Subcutaneous abdominal adipose tissue (tissue), 5 donors: ENCODE results near the gene SLC6A17.
A peak's percentile ranks its signal among the peaks of the same experiment; 100 is the strongest.

Experiments
- H3K27ac ChIP-seq: one replicate; pipeline ENCODE4 v1.7.0; 2013; ENCODE audit warnings: low read depth, mild to moderate bottlenecking, inconsistent platforms, low read length, moderate library complexity
- H3K27me3 ChIP-seq, 5 donors: one replicate each; pipeline ENCODE4 v1.7.0; 2013; ENCODE audit warnings: low read length in 5 of 5, inconsistent platforms in 1 of 5; ENCODE audit not compliant: control insufficient read depth in 5 of 5, insufficient read depth in 4 of 5
- H3K36me3 ChIP-seq, 5 donors: one replicate each; pipeline ENCODE4 v1.7.0; 2013; ENCODE audit warnings: low read length in 5 of 5; ENCODE audit not compliant: control insufficient read depth in 5 of 5, insufficient read depth in 5 of 5
- H3K4me1 ChIP-seq, 5 donors: one replicate each; pipeline ENCODE4 v1.7.0; 2013; ENCODE audit warnings: low read length in 5 of 5, mild to moderate bottlenecking in 3 of 5, moderate library complexity in 1 of 5; ENCODE audit not compliant: control insufficient read depth in 5 of 5, insufficient read depth in 5 of 5
- H3K4me3 ChIP-seq, 5 donors: one replicate each; pipeline ENCODE4 v1.7.0; 2013; ENCODE audit warnings: low read length in 5 of 5, low read depth in 1 of 5
- H3K9ac ChIP-seq, 5 donors: one replicate each; pipeline ENCODE4 v1.7.0; 2013; ENCODE audit warnings: low read length in 5 of 5, mild to moderate bottlenecking in 4 of 5, moderate library complexity in 3 of 5
- H3K9me3 ChIP-seq, 5 donors: one replicate each; pipeline ENCODE4 v1.7.0; 2013; ENCODE audit warnings: low read length in 5 of 5; ENCODE audit not compliant: control insufficient read depth in 5 of 5
- donor health status: healthy.
- donor health status: healthy.
- donor health status: healthy.
- donor health status: healthy.
- donor health status: healthy.

Gene SLC6A17

DNA sequence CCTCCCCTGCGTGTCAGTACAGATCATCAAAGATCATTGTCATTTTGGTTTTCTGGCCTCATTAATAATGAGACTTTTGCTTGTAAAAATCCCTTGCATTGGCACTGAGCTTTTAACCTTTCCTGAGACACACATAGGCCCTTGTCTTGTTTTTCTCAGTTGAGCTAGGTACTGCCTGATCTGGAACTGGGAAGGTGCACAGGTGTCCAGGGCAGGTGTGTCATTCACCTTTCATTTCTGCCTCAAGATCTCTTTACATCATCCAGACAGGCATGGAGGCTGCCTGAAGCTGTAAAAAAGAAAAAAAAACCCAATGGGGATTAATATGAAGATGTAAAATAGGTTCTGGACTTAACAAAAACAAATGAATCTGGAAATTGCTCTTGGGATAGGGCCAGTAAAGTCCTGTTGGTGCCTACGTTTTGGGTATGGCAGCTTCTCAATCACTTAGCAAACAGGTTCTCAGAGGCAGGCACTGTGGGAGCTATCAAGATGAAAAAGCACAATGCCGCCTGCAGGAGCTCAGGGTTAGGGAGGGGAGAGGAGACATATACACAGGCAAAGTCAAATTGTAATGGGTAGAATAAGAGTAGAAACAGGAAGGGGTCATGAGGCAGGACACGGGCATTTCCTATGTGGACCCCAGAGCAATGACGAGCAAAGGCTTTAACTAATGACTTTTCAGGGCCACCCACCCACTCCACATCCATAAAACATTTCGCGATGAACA lies 58.8 kb downstream of the SLC6A17 start:
- H3K4me3 ChIP-seq, result peak overlapping the region; percentile 54 to 75 (median 69)
- H3K9me3 ChIP-seq, result no peaks in the 10 kb centered on the region
- H3K27ac ChIP-seq, result peak overlapping the region; percentile 67
- H3K9ac ChIP-seq, result peak overlapping the region in 4 of 5 donors; percentile 16 to 83 (median 52)
- H3K4me1 ChIP-seq, result peaks cover 0 to 41% (median 35%) of the 10 kb centered on the region in 5 donors
- no peaks in the 10 kb centered on the region for H3K36me3 ChIP-seq
- H3K27me3 ChIP-seq, result peaks cover 0 to 4% (median 0%) of the 10 kb centered on the region in 5 donors

DNA sequence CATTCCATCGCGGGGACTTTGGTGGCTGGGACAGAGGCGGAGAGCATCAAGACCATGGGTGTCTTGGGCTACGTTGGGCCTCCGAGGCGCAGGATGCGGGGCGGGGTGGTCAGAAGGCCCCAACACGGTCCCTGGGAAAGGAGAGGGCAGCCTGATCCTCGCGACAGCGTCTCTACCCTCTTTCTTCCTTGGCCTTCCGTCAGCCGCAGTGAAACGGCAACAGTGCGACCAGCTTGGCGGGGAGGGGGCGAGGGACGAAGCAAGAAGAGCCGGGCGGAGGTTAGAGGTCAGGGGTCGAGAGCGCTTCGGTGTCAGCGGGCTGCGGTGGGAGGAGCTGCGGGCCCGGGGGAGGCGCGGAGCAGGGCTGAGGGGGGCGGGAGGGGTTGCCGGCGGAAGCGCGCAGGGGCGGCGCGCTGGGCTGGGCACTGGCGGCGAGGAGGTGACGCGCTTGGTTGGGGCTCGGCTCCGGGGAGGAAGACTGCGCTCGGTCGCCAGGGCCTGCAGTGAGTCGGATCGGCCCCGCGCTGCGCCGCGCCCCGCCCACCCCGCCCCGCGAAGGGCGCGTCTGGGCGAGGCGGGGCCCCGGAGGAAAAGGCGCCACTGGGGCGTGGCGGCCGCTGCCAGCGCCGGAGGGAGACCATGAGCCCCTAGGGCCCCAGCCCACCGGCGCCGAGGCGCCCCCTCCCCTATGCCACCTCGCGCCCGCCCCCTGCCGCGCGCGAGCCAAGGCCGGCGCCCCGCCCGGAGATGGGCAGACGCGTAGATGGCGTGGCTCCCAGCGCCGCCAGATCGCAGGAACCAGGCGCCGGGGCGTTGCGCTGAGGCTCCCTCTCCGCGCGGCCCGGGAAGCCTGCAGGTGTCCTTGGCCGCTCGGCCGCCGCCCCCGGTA lies 59.7 kb downstream of the SLC6A17 start, which contains the start of gene KCNC4:
KCNC4 (plus strand) TSS at position 600 of the 889 bp plus-strand sequence. CDS start 1,186 bp downstream, outside the sequence.
- Histone ChIP-seq H3K27ac (peak within 1 kb of the TSS; percentile 67), H3K4me1 (peaks cover 0 to 49% (median 35%) of the 10 kb centered on the region in 5 donors)

DNA sequence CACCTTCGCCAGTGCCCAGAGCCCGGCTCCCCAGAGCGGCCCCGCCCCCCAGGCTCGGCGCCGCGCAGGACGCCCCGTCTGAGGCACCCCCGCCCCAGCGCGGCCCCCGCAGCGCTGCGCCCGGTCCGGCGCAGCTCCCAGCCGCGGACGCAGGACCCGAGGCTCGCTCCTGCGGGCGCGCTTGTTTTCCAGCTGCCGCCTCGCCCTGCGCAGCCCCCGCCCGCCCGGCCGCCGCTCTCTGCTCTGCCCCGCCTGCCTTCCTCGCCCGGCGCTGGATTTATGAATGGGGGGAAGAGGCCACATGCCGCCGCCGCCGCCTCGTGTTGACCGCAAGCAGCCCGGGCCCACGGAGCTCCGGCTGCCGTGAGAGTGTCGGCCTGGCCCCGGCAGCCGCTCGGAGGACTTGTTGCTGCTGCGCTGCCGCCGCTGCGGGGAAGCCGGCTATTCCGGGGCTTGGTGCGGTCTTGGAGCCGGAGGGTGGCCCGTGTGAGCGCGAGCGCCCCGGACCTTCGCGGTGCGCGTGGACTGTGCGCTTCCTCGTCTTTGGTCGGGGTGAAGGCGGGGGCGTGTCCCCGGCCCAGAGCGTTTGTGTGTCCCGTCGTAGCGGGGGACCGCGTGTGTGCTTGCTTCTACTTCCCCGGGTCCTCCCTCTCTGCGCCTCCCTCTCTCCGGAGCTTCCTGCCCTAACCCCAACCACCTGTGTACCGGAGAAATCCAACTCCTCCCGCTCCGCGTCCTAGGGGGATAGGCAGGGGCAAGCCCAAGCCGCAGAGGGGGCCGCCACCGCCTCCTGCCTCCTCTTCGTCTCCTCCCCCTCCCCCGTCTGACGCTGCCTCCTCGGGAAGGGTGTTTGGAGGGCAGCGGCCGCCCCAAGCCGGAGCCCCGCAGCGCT lies 60.6 kb downstream of the SLC6A17 start:
- H3K36me3 ChIP-seq, result no peaks in the 10 kb centered on the region
- peaks cover 0 to 4% (median 0%) of the 10 kb centered on the region in 5 donors for H3K27me3 ChIP-seq
- no peak overlapping the region for H3K27ac ChIP-seq
- no peaks in the 10 kb centered on the region for H3K9me3 ChIP-seq
- peak overlapping the region in 4 of 5 donors; percentile 24 to 60 (median 58) for H3K9ac ChIP-seq
- H3K4me1 ChIP-seq, result peaks cover 0 to 55% (median 39%) of the 10 kb centered on the region in 5 donors
- H3K4me3 ChIP-seq, result peak overlapping the region; percentile 48 to 75 (median 69)

More for the DNA sequence above, 59.7 kb downstream of the SLC6A17 start, which contains the start of gene KCNC4:
- Histone ChIP-seq H3K9ac (peak within 1 kb of the TSS in 4 of 5 donors; percentile 24 to 83 (median 59)), H3K4me3 (peak within 1 kb of the TSS; percentile 54 to 75 (median 69)), H3K9me3 (no peaks in the 10 kb centered on the region), H3K36me3 (no peaks in the 10 kb centered on the region), H3K27me3 (peaks cover 0 to 4% (median 0%) of the 10 kb centered on the region in 5 donors)

GRCh38 chr1:110211496-110212168 lies 61.3 kb downstream of the SLC6A17 start:
- Histone ChIP-seq H3K9ac (peak overlapping the region in 2 of 5 donors; percentile 46 to 56), H3K9me3 (no peaks in the 10 kb centered on the region), H3K4me3 (peak overlapping the region in 4 of 5 donors; percentile 69 to 75 (median 72)), H3K27me3 (peaks cover 0 to 4% (median 0%) of the 10 kb centered on the region in 5 donors), H3K27ac (no peak overlapping the region), H3K4me1 (peaks cover 0 to 55% (median 39%) of the 10 kb centered on the region in 5 donors), H3K36me3 (peaks cover 0 to 3% (median 0%) of the 10 kb centered on the region in 5 donors)

- Histone ChIP-seq H3K9me3 (no peaks in the 10 kb centered on the region), H3K4me3 (peak overlapping the region in 4 of 5 donors; percentile 1 to 74 (median 69)), H3K27ac (no peak overlapping the region), H3K9ac (peak overlapping the region in 3 of 5 donors; percentile 12 to 46 (median 25)), H3K4me1 (peaks cover 0 to 55% (median 39%) of the 10 kb centered on the region in 5 donors), H3K36me3 (peaks cover 0 to 3% (median 0%) of the 10 kb centered on the region in 5 donors), H3K27me3 (peaks cover 0 to 4% (median 0%) of the 10 kb centered on the region in 5 donors)
Measured at GRCh38 chr1:110212169-110213142, 62.2 kb downstream of the SLC6A17 start.

DNA sequence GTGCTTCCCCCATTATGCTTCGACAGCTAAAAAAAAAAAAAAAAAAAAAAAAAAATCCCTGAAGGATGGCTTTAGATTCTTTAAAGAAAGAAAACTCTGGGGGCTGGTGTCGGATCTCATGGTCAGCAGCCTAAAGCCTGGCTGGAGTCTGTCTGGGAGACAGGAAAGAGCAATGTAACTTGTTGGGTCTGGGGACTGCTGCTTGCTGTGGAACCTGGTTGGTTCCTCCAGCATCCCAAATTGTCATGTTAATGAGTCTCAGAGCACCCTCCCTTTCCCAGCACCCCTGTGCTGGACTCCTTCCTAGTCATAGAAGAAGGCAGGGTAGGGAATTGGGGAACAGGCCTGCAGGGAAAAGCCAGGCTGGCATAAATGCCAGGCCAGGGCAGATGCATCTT lies 62.8 kb downstream of the SLC6A17 start:
- H3K9me3 ChIP-seq, result no peaks in the 10 kb centered on the region
- peaks cover 0 to 4% (median 0%) of the 10 kb centered on the region in 5 donors for H3K27me3 ChIP-seq
- H3K4me3 ChIP-seq, result peak overlapping the region in 1 of 5 donors; percentile 69
- H3K4me1 ChIP-seq, result peaks cover 0 to 59% (median 39%) of the 10 kb centered on the region in 5 donors
- H3K9ac ChIP-seq, result no peak overlapping the region
- H3K27ac ChIP-seq, result no peak overlapping the region
- H3K36me3 ChIP-seq, result peaks cover 0 to 8% (median 0%) of the 10 kb centered on the region in 5 donors

- peaks cover 0 to 51% (median 33%) of the 10 kb centered on the region in 5 donors for H3K4me1 ChIP-seq
- no peak overlapping the region for H3K27ac ChIP-seq
Measured at GRCh38 chr1:110214454-110215404, 64.4 kb downstream of the SLC6A17 start.

More at GRCh38 chr1:110214454-110215404, 64.4 kb downstream of the SLC6A17 start:
- peaks cover 0 to 9% (median 0%) of the 10 kb centered on the region in 5 donors for H3K36me3 ChIP-seq
- H3K4me3 ChIP-seq, result no peak overlapping the region
- no peaks in the 10 kb centered on the region for H3K9me3 ChIP-seq
- peaks cover 0 to 4% (median 0%) of the 10 kb centered on the region in 5 donors for H3K27me3 ChIP-seq
- H3K9ac ChIP-seq, result no peak overlapping the region
